Measurements from ENCODE around the gene SLC22A2. TPM values are rescaled to one million over a fixed set of nuclear protein-coding genes. Genes with fewer than 3 reads are reported as not detected.

SLC22A2 gene
- total RNA-seq, 2 donors from 2014 or later = not detected

GRCh38 chr6:160259598-160259997 is 977 bp upstream of the SLC22A2 start:
- no peaks in the 10 kb centered on the region for H3K27me3 ChIP-seq (replicated peaks; ENCODE audit: insufficient read depth)

GRCh38 chr6:160259143-160259425 is 463 bp upstream of the SLC22A2 start:
- 92% methylated on average over 8 of the region's 8 CpGs for WGBS

More at GRCh38 chr6:160259598-160259997, 977 bp upstream of the SLC22A2 start:
- 47% methylated on average over 8 of the region's 8 CpGs for WGBS
- Histone ChIP-seq H3K9me3 (no peaks in the 10 kb centered on the region), H3K4me3 (no peak overlapping the region), H3K27ac (no peak overlapping the region), H3K4me1 (replicated peaks) (no peaks in the 10 kb centered on the region), H3K36me3 (no peaks in the 10 kb centered on the region)
- TF ChIP-seq, protein P1, sequence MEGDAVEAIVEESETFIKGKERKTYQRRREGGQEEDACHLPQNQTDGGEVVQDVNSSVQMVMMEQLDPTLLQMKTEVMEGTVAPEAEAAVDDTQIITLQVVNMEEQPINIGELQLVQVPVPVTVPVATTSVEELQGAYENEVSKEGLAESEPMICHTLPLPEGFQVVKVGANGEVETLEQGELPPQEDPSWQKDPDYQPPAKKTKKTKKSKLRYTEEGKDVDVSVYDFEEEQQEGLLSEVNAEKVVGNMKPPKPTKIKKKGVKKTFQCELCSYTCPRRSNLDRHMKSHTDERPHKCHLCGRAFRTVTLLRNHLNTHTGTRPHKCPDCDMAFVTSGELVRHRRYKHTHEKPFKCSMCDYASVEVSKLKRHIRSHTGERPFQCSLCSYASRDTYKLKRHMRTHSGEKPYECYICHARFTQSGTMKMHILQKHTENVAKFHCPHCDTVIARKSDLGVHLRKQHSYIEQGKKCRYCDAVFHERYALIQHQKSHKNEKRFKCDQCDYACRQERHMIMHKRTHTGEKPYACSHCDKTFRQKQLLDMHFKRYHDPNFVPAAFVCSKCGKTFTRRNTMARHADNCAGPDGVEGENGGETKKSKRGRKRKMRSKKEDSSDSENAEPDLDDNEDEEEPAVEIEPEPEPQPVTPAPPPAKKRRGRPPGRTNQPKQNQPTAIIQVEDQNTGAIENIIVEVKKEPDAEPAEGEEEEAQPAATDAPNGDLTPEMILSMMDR (IDR thresholded peaks at IDR 0.05) = no peak
- no peak for TF ChIP-seq POLR2A (IDR thresholded peaks at IDR 0.05)
- TF ChIP-seq POLR2AphosphoS5 (IDR thresholded peaks at IDR 0.05) = no peak
- no peak for DNase-seq (ENCODE audit: low spot score)
- intact Hi-C loops (cut with DNase I) = no loop called here

DNA sequence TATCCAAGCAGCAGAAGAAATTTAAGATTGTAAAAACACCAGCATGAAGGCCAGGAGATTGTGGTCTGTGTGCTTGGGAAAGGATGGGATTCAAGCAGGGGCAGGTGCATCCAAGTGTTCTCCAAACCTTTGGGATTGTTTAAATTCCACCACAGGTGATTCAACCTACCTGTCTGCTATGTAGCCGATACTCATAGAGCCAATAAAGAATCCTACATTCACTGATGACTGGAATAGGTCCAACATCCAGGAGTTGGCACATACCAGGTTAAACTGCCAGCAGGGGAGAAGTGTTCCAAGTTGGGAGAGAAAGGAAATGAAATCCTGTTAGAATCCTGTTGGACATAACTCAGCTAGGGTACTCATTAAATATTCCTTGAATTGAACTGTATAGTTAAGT is 2.2 kb downstream of the SLC22A2 start:
- Histone ChIP-seq H3K4me3 (no peak overlapping the region), H3K9me3 (no peaks in the 10 kb centered on the region), H3K27ac (no peak overlapping the region), H3K36me3 (no peaks in the 10 kb centered on the region), H3K27me3 (replicated peaks; ENCODE audit: insufficient read depth) (no peaks in the 10 kb centered on the region), H3K4me1 (replicated peaks) (no peaks in the 10 kb centered on the region)
- 65% methylated on average over 1 of the region's 1 CpG for WGBS
- no peak for DNase-seq (ENCODE audit: low spot score)
- intact Hi-C loops (cut with DNase I) = no loop called here
- TF ChIP-seq, protein P1 (IDR thresholded peaks at IDR 0.05) = no peak
- TF ChIP-seq POLR2AphosphoS5 (IDR thresholded peaks at IDR 0.05) (no peak), POLR2A (IDR thresholded peaks at IDR 0.05) (no peak)

More at GRCh38 chr6:160259143-160259425, 463 bp upstream of the SLC22A2 start:
- no peaks in the 10 kb centered on the region for H3K27me3 ChIP-seq (replicated peaks; ENCODE audit: insufficient read depth)
- intact Hi-C loops (cut with DNase I) = no loop called here
- H3K27ac ChIP-seq = no peak overlapping the region
- H3K36me3 ChIP-seq = no peaks in the 10 kb centered on the region
- no peaks in the 10 kb centered on the region for H3K4me1 ChIP-seq (replicated peaks)
- H3K4me3 ChIP-seq = no peak overlapping the region
- DNase-seq (ENCODE audit: low spot score) = no peak
- no peaks in the 10 kb centered on the region for H3K9me3 ChIP-seq
- TF ChIP-seq, protein P1 (IDR thresholded peaks at IDR 0.05) = no peak
- TF ChIP-seq POLR2A (IDR thresholded peaks at IDR 0.05) (no peak), POLR2AphosphoS5 (IDR thresholded peaks at IDR 0.05) (no peak)

GRCh38 chr6:160254467-160255312 is 3.9 kb downstream of the SLC22A2 start:
- Histone ChIP-seq H3K27ac (no peak overlapping the region), H3K4me1 (replicated peaks) (no peaks in the 10 kb centered on the region), H3K4me3 (no peak overlapping the region), H3K36me3 (no peaks in the 10 kb centered on the region), H3K27me3 (replicated peaks; ENCODE audit: insufficient read depth) (no peaks in the 10 kb centered on the region), H3K9me3 (no peaks in the 10 kb centered on the region)
- TF ChIP-seq POLR2AphosphoS5 (IDR thresholded peaks at IDR 0.05) = no peak
- no peak for DNase-seq (ENCODE audit: low spot score)
- intact Hi-C loops (cut with DNase I) = no loop called here
- WGBS = 70% methylated on average over 7 of the region's 7 CpGs

DNA sequence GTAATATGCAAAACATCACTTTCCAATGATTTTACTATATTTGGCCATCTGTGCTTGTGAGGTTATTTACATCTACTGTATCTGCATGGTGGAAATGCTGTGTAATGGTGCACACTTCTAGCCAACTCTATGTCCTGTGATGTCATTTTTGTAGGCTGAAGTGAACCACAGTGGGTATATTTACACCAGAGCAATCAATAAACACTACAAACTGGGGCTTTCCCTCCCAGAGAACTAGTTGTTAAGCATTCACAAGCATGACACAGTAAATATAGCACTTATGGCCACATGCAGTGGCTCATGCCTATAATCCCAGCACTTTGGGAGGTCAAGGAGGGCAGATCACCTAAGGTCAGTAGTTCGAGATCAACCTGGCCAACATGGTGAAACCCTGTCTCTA is 4.9 kb downstream of the SLC22A2 start:
- no peak for DNase-seq (ENCODE audit: low spot score)
- Histone ChIP-seq H3K4me1 (replicated peaks) (no peaks in the 10 kb centered on the region), H3K27ac (no peak overlapping the region), H3K27me3 (replicated peaks; ENCODE audit: insufficient read depth) (no peaks in the 10 kb centered on the region), H3K9me3 (no peaks in the 10 kb centered on the region), H3K4me3 (no peak overlapping the region), H3K36me3 (no peaks in the 10 kb centered on the region)
- 87% methylated on average over 1 of the region's 1 CpG for WGBS
- no peak for TF ChIP-seq POLR2AphosphoS5 (IDR thresholded peaks at IDR 0.05)
- no peak for TF ChIP-seq POLR2A (IDR thresholded peaks at IDR 0.05)
- intact Hi-C loops (cut with DNase I) = no loop called here

DNA sequence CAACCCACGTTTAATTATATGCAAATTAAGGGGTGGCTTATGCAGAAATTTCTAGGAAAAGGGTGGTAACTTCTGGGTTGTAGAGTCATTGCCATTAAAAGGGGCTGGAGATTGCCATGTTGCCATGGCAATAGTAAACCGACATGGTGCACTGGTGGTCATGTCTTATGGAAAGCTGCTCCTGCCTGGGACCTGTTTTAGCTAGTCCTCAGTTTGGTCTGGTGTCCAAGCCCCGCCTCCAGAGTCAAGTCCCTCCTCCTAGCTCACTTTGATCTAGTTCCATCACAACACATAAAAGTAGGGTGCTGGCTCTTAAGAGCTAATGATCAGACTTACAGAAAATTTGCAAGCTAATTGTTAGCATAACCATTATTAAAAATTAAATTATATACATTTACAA is 5.3 kb downstream of the SLC22A2 start:
- intact Hi-C loops (cut with DNase I) = no loop called here
- H3K36me3 ChIP-seq = no peaks in the 10 kb centered on the region
- TF ChIP-seq POLR2A (IDR thresholded peaks at IDR 0.05) = no peak
- TF ChIP-seq POLR2AphosphoS5 (IDR thresholded peaks at IDR 0.05) = no peak
- TF ChIP-seq, protein P1 (IDR thresholded peaks at IDR 0.05) = no peak
- 35% methylated on average over 3 of the region's 3 CpGs for WGBS
- no peak overlapping the region for H3K27ac ChIP-seq
- no peak overlapping the region for H3K4me3 ChIP-seq
- no peak for DNase-seq (ENCODE audit: low spot score)
- H3K4me1 ChIP-seq (replicated peaks) = no peaks in the 10 kb centered on the region
- H3K27me3 ChIP-seq (replicated peaks; ENCODE audit: insufficient read depth) = no peaks in the 10 kb centered on the region
- H3K9me3 ChIP-seq = no peaks in the 10 kb centered on the region
